Measurements from ENCODE around the gene COX7A2.

- TF ChIP-seq CTCF (IDR thresholded peaks at IDR 0.05; ENCODE audit: low read length), result no peak
- TF ChIP-seq EZH2 (IDR thresholded peaks at IDR 0.05; ENCODE audit: borderline replicate concordance, low read length), result no peak
Measured at GRCh38 chr6:75206576-75207342, 36.8 kb downstream of the COX7A2 start.
